Tibial nerve (tissue), 4 donors: ENCODE data around the gene PRKCZ. TPM values are rescaled to one million over a fixed set of nuclear protein-coding genes. Genes with fewer than 3 reads are reported as not detected.
A peak's percentile ranks its signal among the peaks of the same experiment; 100 is the strongest.

Experiments used
- DNase-seq, 2 donors: peaks; one replicate each; pipeline ENCODE4 v3.0.0-alpha.2; 2019; ENCODE audit warnings: low spot score in 2 of 2
- H3K27ac ChIP-seq, 4 donors: fragments of 200-600 bp; sonication (generic) in 3 of 4; one replicate each; pipeline ENCODE4 v1.5.1; 2017 to 2019; ENCODE audit warnings: mild to moderate bottlenecking in 1 of 4
- H3K27me3 ChIP-seq, 2 donors: fragments of 200-600 bp; sonication (generic) in 1 of 2; one replicate each; pipeline versions ENCODE4 v1.5.1 to v1.6.0; 2017 to 2019
- H3K36me3 ChIP-seq, 3 donors: fragments of 200-600 bp; sonication (generic); one replicate each; pipeline ENCODE4 v1.5.1; 2018 to 2019
- H3K4me1 ChIP-seq, 4 donors: fragments of 200-600 bp; sonication (generic) in 3 of 4; one replicate each; pipeline ENCODE4 v1.5.1; 2017 to 2019
- H3K4me3 ChIP-seq, 4 donors: fragments of 200-600 bp; sonication (generic) in 3 of 4; one replicate each; pipeline ENCODE4 v1.5.1; 2017 to 2019; ENCODE audit warnings: mild to moderate bottlenecking in 1 of 4, moderate library complexity in 1 of 4
- H3K9me3 ChIP-seq, 4 donors: fragments of 200-600 bp; sonication (generic) in 3 of 4; one replicate each; pipeline ENCODE4 v1.5.1; 2017 to 2019
- EP300 ChIP-seq, 2 donors: sonication (generic); formaldehyde crosslinking; IDR thresholded peaks; one replicate each; pipeline ENCODE4 v1.6.1; 2017; ENCODE audit warnings: antibody characterized with exemption in 2 of 2, mild to moderate bottlenecking in 1 of 2
- POLR2A ChIP-seq, 2 donors: fragments of 450-650 bp; IDR thresholded peaks; one replicate each; pipeline ENCODE4 v1.6.1; 2017; ENCODE audit warnings: antibody characterized with exemption in 2 of 2, mild to moderate bottlenecking in 2 of 2, moderate library complexity in 2 of 2
- WGBS, 2 donors: methylation state at CpG; one replicate each; pipeline ENCODE4 v1.1.5; 2018; 5-methylcytosine and 5-hydroxymethylcytosine counted together
- total RNA-seq, 4 donors: library from RNA; depleted of rRNA; stranded (reverse); fragments of >200 nt; gene quantifications; one replicate each; pipeline ENCODE4 v1.1.0, GENCODE V29; 2016
- TF ChIP-seq, protein P1 (sequence below), 5 experiments: fragments of 200-600 bp in 3 of 5; fragments of 450-650 bp in 2 of 5; sonication (generic) in 3 of 5; IDR thresholded peaks; one replicate each; pipeline ENCODE4 v1.5.1; 2016 to 2019; ENCODE audit warnings: antibody characterized with exemption in 5 of 5, mild to moderate bottlenecking in 3 of 5, moderate library complexity in 2 of 5

PRKCZ gene
- total RNA-seq, 4 donors from 2014 or later = 2.0 to 3.9 (median 2.8) TPM

DNA sequence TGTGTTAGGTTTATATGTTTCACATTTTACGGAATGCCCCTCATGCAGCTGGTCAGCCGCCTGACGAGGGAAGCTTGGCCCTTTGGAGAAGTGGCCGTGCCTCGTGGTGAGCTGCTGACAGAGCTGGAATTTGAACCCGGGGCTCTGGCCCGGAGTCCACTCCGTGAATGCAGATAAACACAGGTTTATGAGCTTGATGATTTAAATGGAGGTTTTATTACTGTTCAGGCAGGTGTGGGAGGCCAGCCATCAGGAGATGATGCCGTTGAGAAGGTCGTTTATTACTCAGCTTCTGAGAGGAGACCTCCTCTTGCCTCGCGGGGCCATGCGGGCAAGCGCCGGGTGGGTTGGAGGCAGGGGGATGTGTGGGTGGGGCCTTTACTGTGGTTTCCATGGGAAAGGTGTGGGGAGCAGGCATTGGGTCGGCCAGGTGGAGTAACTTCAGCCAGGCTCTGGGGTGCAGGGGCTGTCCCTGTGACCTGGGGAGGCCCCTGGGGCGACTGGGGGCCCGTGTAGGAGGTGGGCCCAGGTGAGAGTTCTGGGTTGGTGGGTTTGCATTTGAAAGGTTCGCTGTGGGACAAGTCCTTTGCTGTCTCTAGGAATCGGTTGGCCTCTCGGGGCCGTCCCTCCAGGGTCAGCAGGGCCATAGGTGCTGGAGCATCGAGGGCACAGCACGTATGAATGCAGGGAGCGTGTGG is 22.0 kb downstream of the PRKCZ start:
- DNase-seq = no peak
- Histone ChIP-seq H3K4me1 (peaks cover 0 to 7% (median 0%) of the 10 kb centered on the region in 4 donors), H3K36me3 (no peaks in the 10 kb centered on the region), H3K4me3 (no peak overlapping the region), H3K27ac (no peak overlapping the region), H3K27me3 (peaks cover 0 to 59% of the 10 kb centered on the region in 2 donors), H3K9me3 (peaks cover 0 to 12% (median 0%) of the 10 kb centered on the region in 4 donors)
- WGBS, 2 donors = 62 to 66% methylated on average over 25 of the region's 25 CpGs
- TF ChIP-seq POLR2A (IDR thresholded peaks at IDR 0.05) = no peak

DNA sequence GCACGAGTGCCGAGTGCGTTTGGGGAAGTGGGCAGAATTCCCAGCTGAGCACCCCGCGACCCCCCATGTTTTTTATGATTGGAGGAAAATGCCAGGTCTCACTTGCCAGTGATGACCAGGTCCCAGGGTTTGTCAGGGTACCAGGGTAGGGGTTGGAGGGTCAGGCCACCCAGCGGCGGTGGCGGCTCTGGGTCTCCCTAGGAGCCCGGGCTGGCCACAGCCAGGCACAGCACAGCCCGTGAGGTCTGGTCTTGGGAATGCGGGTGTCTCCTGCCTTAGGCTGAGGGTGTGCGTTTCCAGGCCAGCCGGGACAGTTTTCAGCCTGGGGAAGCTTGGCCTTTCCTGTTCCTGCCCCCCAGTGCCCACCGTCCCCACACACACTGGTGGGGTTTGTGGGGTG is 22.7 kb downstream of the PRKCZ start:
- Histone ChIP-seq H3K27me3 (peaks cover 0 to 59% of the 10 kb centered on the region in 2 donors), H3K4me3 (no peak overlapping the region), H3K36me3 (no peaks in the 10 kb centered on the region), H3K9me3 (peaks cover 0 to 18% (median under 1%) of the 10 kb centered on the region in 4 donors), H3K27ac (no peak overlapping the region), H3K4me1 (peaks cover 0 to 7% (median 0%) of the 10 kb centered on the region in 4 donors)
- 76 to 83% methylated on average over 12 to 14 of the region's 14 CpGs for WGBS, 2 donors
- no peak for TF ChIP-seq POLR2A (IDR thresholded peaks at IDR 0.05)
- TF ChIP-seq, protein P1, sequence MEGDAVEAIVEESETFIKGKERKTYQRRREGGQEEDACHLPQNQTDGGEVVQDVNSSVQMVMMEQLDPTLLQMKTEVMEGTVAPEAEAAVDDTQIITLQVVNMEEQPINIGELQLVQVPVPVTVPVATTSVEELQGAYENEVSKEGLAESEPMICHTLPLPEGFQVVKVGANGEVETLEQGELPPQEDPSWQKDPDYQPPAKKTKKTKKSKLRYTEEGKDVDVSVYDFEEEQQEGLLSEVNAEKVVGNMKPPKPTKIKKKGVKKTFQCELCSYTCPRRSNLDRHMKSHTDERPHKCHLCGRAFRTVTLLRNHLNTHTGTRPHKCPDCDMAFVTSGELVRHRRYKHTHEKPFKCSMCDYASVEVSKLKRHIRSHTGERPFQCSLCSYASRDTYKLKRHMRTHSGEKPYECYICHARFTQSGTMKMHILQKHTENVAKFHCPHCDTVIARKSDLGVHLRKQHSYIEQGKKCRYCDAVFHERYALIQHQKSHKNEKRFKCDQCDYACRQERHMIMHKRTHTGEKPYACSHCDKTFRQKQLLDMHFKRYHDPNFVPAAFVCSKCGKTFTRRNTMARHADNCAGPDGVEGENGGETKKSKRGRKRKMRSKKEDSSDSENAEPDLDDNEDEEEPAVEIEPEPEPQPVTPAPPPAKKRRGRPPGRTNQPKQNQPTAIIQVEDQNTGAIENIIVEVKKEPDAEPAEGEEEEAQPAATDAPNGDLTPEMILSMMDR (IDR thresholded peaks at IDR 0.05) = no peak
- no peak for TF ChIP-seq EP300 (IDR thresholded peaks at IDR 0.05)
- DNase-seq = no peak

DNA sequence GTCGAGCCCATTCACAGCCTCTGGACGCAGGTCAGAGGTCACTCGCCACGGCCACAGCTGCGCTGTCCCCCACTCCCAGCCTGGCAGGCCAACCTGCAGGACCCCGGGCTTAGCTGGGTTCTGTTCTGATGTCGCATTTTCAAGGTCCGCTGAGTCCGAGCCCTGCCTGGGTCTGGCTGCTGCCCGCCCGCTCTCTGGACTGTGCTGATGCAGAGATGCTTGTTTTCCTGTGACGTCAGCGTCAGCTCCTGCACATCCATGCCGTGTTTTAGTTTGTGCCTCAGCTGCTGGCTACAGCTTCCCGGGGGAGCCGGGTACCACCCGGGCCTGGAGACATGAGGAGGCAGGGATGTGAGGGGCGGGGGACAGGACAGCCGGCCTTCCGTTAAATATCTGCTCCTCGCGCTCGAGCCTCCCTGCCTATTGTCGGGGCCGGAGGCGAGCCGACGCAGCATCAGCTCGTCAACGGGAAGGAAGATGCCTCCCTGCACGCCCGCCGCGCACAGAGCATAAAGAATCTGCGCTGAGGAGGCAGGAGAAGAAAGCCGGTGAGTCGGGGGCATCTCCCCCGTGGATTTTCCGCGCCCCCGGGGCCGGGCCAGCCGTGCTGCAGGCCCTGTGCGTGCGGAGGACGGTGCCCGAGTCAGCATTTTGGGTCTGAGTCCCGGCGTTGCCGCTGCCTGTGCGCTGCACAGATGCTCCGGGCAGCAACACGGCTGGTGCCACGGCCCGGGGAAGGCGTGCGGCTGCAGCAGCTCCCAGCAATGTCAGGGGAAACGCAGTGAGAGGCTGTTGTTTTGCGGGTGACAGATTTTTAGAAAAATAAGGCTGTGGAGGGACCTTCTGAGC is 23.4 kb downstream of the PRKCZ start:
- Histone ChIP-seq H3K27me3 (peaks cover 0 to 59% of the 10 kb centered on the region in 2 donors), H3K4me3 (peak overlapping the region in 1 of 4 donors; percentile 14)
- no peak for DNase-seq

DNA sequence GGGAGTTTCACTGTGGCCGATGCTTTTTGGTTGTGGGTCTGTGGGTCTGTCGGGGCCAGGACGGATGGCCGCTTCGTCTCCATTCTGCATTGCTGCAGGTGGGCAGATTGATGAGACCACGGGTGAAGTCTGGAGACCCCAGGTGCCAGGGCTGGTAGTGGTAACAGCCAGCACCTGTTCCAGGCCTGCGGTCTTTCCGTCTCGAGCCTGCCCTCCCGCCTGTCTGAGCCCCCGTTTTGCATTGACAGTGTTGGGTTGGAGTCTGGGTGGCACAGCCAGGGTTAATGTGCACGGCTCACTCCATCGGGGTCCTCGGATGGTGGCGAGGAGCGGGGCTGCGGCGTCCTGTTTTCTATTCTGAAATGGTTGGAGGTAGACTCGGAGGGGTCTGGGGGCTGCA is 24.2 kb downstream of the PRKCZ start:
- H3K36me3 ChIP-seq = no peaks in the 10 kb centered on the region
- TF ChIP-seq, protein P1 (IDR thresholded peaks at IDR 0.05) = no peak
- TF ChIP-seq POLR2A (IDR thresholded peaks at IDR 0.05) = no peak
- no peak for TF ChIP-seq EP300 (IDR thresholded peaks at IDR 0.05)
- peaks cover 0 to 59% of the 10 kb centered on the region in 2 donors for H3K27me3 ChIP-seq
- WGBS, 2 donors = 61 to 63% methylated on average over 19 of the region's 19 CpGs
- H3K9me3 ChIP-seq = peaks cover 0 to 33% (median 3%) of the 10 kb centered on the region in 4 donors
- no peak for DNase-seq
- H3K27ac ChIP-seq = no peak overlapping the region
- H3K4me3 ChIP-seq = no peak overlapping the region
- H3K4me1 ChIP-seq = peaks cover 0 to 7% (median 0%) of the 10 kb centered on the region in 4 donors

More for the DNA sequence above, 23.4 kb downstream of the PRKCZ start:
- no peaks in the 10 kb centered on the region for H3K36me3 ChIP-seq
- peaks cover 0 to 25% (median 3%) of the 10 kb centered on the region in 4 donors for H3K9me3 ChIP-seq
- WGBS, 2 donors = 24 to 33% methylated on average over 37 to 59 of the region's 59 CpGs
- peaks cover 0 to 7% (median 0%) of the 10 kb centered on the region in 4 donors for H3K4me1 ChIP-seq
- no peak overlapping the region for H3K27ac ChIP-seq
- TF ChIP-seq, protein P1 (IDR thresholded peaks at IDR 0.05) = no peak
- TF ChIP-seq POLR2A (IDR thresholded peaks at IDR 0.05) = no peak
- TF ChIP-seq EP300 (IDR thresholded peaks at IDR 0.05) = no peak

DNA sequence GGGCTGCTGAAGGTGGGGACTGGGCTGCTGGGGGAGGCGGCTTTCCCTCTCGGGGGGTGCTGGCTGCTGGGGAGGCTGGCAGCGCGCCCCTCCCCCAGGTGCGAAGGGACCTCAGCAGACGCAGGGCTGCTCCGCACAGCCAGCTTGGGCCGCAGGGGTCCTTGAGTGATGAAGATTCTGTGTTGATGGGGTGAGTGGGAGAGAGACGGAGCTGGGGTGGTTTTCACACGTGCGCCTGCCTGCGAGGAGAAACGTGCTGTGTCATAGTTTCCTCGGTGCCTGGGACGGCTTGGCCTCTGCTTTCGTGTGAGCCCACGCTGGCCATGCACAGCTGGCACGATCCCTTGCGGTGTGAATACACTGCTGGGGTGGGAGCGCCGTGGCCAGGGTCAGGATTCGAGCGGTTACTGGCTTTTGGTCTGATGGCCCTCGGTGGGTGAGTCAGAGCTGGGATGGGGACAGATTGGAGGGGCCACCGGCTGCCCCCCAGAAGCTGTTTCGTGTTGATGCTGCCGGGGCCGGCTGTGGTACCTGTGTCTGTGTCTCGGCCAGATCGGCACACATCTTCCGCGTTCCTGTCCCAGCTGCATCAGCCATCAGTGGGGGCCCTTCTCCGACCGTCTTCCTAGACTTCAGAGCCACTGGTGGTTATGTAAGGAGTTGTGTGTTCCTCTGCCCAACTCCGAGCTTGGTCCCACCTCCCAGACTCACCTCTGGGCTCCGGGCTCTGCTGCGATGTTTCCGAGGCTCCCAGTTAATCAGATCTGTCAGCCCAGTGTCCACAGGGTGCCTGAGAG is 24.9 kb downstream of the PRKCZ start:
- peaks cover 0 to 7% (median 0%) of the 10 kb centered on the region in 4 donors for H3K4me1 ChIP-seq
- peaks cover 0 to 57% of the 10 kb centered on the region in 2 donors for H3K27me3 ChIP-seq
- no peak for DNase-seq
- 69 to 77% methylated on average over 36 to 38 of the region's 38 CpGs for WGBS, 2 donors
- no peak overlapping the region for H3K27ac ChIP-seq
- H3K36me3 ChIP-seq = no peaks in the 10 kb centered on the region
- peaks cover 0 to 40% (median 3%) of the 10 kb centered on the region in 4 donors for H3K9me3 ChIP-seq
- H3K4me3 ChIP-seq = no peak overlapping the region
- TF ChIP-seq POLR2A (IDR thresholded peaks at IDR 0.05) (no peak), EP300 (IDR thresholded peaks at IDR 0.05) (no peak)
- TF ChIP-seq, protein P1 (IDR thresholded peaks at IDR 0.05) = no peak
